ENCODE data around the gene SPRY1. TPM values are rescaled to one million over a fixed set of nuclear protein-coding genes. Genes with fewer than 3 reads are reported as not detected.

SPRY1 gene
- total RNA-seq, 4 donors from 2014 or later = 32.8 to 72.2 (median 50.9) TPM

DNA sequence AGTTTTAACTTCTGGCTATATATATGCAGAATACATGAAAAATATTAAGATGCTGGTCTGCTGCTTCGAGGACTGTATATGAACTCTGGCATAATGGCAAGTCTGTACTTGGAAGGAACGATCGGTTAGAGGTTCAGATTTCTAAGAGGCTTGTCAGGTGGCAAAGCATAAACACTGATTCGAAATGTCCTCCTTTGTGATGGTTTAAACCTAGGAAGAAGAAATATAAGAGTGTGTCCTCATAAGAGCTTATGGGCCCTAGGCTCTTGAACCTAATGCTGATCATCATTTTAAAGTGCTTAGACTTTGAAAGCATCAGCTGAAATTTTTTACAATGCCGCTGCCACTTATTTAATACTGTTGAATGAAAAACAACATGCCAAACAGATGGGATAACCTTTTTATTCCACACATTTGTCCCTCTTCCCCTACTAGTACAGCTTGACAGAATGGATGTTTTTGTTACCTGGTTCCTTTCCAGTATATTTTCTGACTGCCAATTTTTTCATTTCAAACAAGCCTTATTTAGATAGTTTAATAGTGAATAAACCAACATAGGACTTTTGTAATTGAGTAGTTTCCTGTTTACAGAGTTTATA lies 8.8 kb downstream of the SPRY1 start:
- in situ Hi-C loops (cut with MboI; ENCODE audit: low sequenced_read_pairs in 4 of 4) = loop anchor here (10.0 to 25.0 kb wide), 7 partner anchors 89 to 707 kb away; no protein-coding TSS in a partner anchor
- Histone ChIP-seq H3K27ac (peak overlapping the region; percentile 91 to 98 (median 96)), H3K4me3 (peak overlapping the region; percentile 26 to 94 (median 84)), H3K4me1 (peaks cover 81 to 87% of the 10 kb centered on the region in 2 donors), H3K36me3 (peaks cover 0 to 16% of the 10 kb centered on the region in 2 donors), H3K9me3 (no peaks in the 10 kb centered on the region), H3K27me3 (no peaks in the 10 kb centered on the region)
- DNase-seq (no peak), ATAC-seq (peak; percentile 37 to 43)
- no peak for TF ChIP-seq POLR2A (IDR thresholded peaks at IDR 0.05)
- TF ChIP-seq, protein P1, sequence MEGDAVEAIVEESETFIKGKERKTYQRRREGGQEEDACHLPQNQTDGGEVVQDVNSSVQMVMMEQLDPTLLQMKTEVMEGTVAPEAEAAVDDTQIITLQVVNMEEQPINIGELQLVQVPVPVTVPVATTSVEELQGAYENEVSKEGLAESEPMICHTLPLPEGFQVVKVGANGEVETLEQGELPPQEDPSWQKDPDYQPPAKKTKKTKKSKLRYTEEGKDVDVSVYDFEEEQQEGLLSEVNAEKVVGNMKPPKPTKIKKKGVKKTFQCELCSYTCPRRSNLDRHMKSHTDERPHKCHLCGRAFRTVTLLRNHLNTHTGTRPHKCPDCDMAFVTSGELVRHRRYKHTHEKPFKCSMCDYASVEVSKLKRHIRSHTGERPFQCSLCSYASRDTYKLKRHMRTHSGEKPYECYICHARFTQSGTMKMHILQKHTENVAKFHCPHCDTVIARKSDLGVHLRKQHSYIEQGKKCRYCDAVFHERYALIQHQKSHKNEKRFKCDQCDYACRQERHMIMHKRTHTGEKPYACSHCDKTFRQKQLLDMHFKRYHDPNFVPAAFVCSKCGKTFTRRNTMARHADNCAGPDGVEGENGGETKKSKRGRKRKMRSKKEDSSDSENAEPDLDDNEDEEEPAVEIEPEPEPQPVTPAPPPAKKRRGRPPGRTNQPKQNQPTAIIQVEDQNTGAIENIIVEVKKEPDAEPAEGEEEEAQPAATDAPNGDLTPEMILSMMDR (IDR thresholded peaks at IDR 0.05 in 4 of 5, conservative IDR thresholded peaks at IDR 0.05 in 1 of 5) = no peak
- intact Hi-C loops (cut with DNase I; ENCODE audit: low total_unique reads) = loop anchor here (10.0 kb wide), 1 partner anchor 489 kb away; no protein-coding TSS in a partner anchor

DNA sequence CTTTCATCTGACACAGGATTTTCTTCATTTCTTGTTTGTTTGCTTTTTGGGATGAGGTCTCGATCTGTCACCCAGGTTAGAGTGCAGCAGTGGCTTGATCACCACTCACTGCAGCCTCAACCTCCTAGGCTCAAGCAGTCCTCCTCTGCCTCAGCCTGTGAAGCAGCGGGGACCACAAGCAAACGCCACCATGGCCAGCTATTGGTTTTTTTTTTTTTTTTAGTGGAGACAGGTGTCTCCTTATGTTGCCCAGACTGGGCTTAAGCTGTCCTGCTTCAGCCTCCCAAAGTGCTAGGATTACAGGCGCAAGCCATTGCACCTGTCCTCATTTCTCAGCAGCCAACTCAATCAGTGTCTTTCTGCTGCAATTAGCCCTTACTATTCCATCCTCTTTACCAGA lies 10.3 kb downstream of the SPRY1 start:
- in situ Hi-C loops (cut with MboI; ENCODE audit: low sequenced_read_pairs in 4 of 4) (loop anchor here (10.0 to 25.0 kb wide), 7 partner anchors 88 to 705 kb away; no protein-coding TSS in a partner anchor), intact Hi-C loops (cut with DNase I; ENCODE audit: low total_unique reads) (loop anchor here (10.0 kb wide), 1 partner anchor 488 kb away; no protein-coding TSS in a partner anchor)
- peak; percentile 81 to 84 for ATAC-seq
- peak; percentile 48 to 74 for DNase-seq
- H3K4me3 ChIP-seq = peak overlapping the region in 3 of 4 donors; percentile 5 to 25 (median 15)
- H3K36me3 ChIP-seq = peaks cover 0 to 15% of the 10 kb centered on the region in 2 donors
- peaks cover 84 to 85% of the 10 kb centered on the region in 2 donors for H3K4me1 ChIP-seq
- no peaks in the 10 kb centered on the region for H3K9me3 ChIP-seq
- no peaks in the 10 kb centered on the region for H3K27me3 ChIP-seq
- peak overlapping the region; percentile 91 to 98 (median 96) for H3K27ac ChIP-seq
- TF ChIP-seq, protein P1 (IDR thresholded peaks at IDR 0.05 in 4 of 5, conservative IDR thresholded peaks at IDR 0.05 in 1 of 5) = no peak
- no peak for TF ChIP-seq POLR2A (IDR thresholded peaks at IDR 0.05)

DNA sequence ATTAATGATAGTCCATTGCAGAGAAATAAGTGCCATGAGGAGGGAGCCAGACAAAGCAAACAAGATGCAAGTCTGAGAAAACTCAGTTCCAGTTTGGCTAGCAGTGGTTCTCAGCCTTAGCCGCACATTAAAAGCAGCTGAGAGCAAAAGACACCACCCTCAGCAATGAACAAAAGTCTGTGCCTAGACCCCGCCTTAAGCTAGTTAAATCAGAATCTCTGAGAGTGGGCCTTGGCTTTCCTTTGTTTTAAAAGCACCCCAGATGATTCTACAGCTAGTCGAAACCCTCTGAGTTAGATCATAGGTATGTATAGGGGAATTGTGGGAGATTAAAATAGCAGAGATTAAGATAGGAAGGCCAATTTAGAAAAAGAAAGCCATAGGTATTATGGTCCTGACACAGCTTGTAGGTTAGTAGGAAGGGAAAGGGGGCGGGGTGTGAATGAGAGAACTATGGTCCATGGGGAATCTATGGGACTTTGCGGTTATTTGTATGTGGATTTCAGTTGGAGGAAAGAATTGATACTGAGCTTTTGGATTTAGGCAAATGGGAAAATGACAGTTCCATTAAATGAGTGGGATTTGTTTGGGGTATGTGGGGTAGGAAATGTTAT lies 12.0 kb downstream of the SPRY1 start:
- in situ Hi-C loops (cut with MboI; ENCODE audit: low sequenced_read_pairs in 4 of 4) = loop anchor here (10.0 to 25.0 kb wide), 7 partner anchors 86 to 704 kb away; no protein-coding TSS in a partner anchor
- DNase-seq (no peak), ATAC-seq (no peak)
- peak overlapping the region; percentile 91 to 98 (median 96) for H3K27ac ChIP-seq
- H3K27me3 ChIP-seq = no peaks in the 10 kb centered on the region
- H3K9me3 ChIP-seq = no peaks in the 10 kb centered on the region
- TF ChIP-seq, protein P1 (IDR thresholded peaks at IDR 0.05 in 4 of 5, conservative IDR thresholded peaks at IDR 0.05 in 1 of 5) = no peak
- no peak for TF ChIP-seq POLR2A (IDR thresholded peaks at IDR 0.05)
- no peaks in the 10 kb centered on the region for H3K36me3 ChIP-seq
- intact Hi-C loops (cut with DNase I; ENCODE audit: low total_unique reads) = loop anchor here (10.0 kb wide), 1 partner anchor 486 kb away; no protein-coding TSS in a partner anchor
- H3K4me3 ChIP-seq = no peak overlapping the region
- H3K4me1 ChIP-seq = peaks cover 79 to 86% of the 10 kb centered on the region in 2 donors

DNA sequence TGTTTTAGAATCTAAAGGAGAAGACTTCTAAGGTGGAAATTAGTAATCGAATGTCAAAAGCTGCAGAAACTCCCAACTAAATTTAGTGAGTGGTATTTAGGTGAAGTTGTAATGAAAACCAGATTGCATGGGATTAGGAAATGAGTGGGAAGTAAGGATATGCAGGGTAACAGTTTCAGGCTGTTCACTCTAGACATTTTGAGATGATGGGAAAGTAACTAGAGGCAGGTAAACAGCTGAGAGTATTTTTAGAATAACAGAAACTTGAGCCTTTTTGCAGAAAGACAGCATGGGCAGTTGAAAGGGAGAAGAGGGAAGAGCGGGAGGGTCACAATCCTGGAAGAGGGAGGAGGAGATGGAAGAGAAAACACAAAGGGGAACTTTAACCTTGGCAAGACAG lies 12.7 kb downstream of the SPRY1 start:
- in situ Hi-C loops (cut with MboI; ENCODE audit: low sequenced_read_pairs in 4 of 4) = loop anchor here (10.0 to 25.0 kb wide), 7 partner anchors 85 to 703 kb away; no protein-coding TSS in a partner anchor
- no peak for TF ChIP-seq POLR2A (IDR thresholded peaks at IDR 0.05)
- TF ChIP-seq, protein P1 (IDR thresholded peaks at IDR 0.05 in 4 of 5, conservative IDR thresholded peaks at IDR 0.05 in 1 of 5) = no peak
- H3K9me3 ChIP-seq = no peaks in the 10 kb centered on the region
- no peak overlapping the region for H3K4me3 ChIP-seq
- intact Hi-C loops (cut with DNase I; ENCODE audit: low total_unique reads) = loop anchor here (10.0 kb wide), 1 partner anchor 485 kb away; no protein-coding TSS in a partner anchor
- DNase-seq (no peak), ATAC-seq (peak; percentile 46 to 56)
- H3K4me1 ChIP-seq = peaks cover 73 to 80% of the 10 kb centered on the region in 2 donors
- H3K36me3 ChIP-seq = no peaks in the 10 kb centered on the region
- no peaks in the 10 kb centered on the region for H3K27me3 ChIP-seq
- peak overlapping the region; percentile 91 to 98 (median 96) for H3K27ac ChIP-seq
